Cerebellar cortex (tissue), 1 donor: ENCODE measurements around the gene DSCAM.

Experiments
- DNase-seq: peaks from one replicate; pipeline ENCODE4 v3.0.0-alpha.2; 2015; ENCODE audit warnings: low spot score

Gene DSCAM

DNA sequence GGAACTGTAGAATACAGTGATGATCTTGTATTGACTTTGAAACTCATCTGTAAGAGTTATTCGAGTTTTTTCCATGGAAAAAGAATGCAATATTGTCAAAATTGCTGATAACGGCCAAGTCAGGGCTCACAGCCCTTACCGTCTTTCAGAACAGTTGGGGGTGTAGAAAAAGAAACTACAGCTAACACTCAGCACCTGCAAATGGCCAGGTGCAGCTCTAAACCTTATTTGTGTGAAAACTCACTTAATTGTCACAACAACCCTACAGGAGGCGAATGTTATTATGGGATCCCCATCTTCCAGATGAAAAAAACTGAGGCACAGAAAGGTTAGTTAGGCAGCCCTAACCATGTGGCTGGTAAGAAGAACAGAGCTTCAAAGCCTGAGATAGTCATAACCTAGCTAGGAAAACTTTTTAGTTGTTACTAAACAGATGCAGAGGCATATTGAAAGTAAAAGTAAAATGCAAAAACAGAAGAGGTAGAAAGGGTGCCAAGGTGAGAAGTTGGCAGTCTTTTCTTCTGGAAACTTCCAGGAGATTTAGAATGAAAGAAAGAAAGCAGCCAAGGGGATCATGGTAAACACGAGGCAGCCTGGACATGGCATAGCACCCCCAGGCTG lies 76.4 kb downstream of the DSCAM start:
- no peak for DNase-seq

DNA sequence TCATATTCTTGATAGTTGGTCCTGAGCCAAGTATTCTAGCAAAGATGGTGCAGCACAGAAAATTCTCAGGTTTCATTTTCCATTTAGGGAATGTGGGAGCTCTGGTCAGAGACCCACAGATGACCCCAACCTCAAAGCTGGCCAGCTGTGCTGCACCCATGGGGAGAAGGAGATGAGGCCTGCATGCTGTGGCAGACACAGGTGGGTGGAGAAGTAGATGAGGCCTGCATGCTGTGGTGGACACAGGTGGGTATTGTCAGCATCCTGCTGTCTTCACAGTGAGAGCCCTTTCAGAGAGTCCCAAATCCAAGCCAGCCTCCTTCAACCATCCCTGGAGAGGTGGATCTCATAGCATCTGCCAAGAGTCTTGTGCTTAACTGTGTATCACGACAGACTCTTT lies 77.7 kb downstream of the DSCAM start:
- no peak for DNase-seq

DNA sequence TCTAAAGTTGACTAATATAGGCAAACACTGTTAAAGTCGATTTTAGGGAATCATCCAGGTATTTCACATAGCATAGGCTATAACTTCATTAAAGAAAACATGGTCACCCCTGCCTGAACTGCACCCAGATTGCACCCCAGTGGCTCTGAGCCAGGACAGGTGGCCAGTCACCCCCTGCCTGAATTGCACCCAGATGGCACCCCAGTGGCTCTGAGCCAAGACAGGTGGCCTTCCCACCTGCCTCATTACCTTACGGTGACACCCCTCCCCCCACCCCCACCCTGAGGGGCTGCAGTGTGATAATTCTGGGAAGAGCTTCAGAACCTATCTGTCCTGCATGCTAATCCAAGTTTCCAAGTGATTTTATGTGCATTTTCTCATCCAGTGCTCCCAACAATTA lies 78.9 kb downstream of the DSCAM start:
- no peak for DNase-seq

DNA sequence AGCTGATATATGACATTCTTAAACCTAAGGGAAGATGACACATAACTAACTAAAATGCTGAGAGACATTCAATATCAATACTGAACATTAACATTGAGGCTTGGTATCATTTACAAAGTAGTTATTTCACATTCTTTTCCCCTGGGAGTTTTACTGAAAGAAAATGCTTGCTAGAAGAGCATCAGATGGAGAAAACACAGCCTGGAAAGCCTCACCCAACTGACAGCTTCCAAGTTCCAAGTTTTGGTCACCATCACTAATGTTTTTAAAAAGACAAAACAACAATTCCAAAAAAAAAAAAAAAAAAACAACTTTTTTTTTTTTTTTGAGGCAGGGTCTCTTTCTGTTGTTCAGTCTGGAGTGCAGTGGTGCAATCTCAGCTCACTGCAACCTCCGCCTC lies 80.6 kb downstream of the DSCAM start:
- DNase-seq: no peak

DNA sequence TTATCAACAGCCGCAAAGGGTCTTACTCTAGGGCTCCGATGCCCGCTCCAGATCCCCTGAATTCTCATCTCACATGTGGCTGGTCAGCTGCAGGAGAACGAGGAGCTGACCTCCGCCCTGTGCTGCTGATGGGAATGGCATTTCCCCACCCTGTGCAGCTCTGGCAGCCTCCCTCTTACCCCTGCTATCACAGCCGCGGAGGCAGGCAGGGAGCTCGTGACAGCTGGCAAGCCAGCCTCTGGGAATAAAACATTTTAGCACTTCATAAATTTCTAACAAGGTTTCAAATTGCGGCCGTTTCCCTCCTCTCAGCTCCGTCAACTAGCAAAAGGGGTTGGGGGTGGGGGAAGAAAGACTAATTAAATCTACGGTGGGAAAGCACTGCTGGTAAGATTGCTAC lies 81.1 kb downstream of the DSCAM start:
- no peak for DNase-seq

DNA sequence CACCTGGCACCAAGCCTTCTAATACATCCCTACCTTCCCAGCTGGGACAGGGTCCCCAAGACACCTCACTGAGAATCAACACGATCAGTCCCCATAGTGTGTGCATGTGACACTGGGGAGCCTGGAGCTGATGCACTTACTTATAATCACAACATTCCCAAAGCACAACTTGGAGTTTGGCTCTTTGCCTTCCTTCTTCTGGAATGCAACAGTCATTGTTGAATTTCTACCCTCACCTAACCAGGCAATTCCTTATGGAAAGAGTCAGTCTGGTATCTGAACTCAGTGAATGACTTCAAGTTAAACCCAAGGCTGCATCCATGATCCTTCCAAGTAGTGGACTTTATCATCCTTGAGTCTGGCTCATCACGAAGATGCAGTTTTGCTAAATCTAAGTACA lies 86.1 kb downstream of the DSCAM start:
- DNase-seq: no peak

DNA sequence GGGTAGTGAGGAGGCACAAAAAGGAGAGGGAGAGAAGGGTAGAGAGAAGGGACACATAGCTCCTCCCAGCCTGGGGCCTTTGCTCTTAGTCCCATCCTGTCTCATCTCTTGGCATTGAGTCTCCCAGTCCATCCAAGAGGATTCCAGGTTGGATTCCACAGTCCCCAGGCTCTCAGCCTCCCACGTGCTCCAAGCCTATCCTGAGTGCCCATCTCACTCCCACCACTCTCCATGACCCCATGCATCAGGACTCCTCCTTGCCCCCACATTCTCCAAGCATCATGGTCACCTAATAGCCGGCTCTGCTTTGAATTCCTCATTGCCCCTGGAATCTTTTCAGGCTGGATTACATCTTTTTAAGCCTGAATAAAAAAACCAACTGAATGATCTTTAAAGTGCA lies 87.9 kb downstream of the DSCAM start:
- no peak for DNase-seq

DNA sequence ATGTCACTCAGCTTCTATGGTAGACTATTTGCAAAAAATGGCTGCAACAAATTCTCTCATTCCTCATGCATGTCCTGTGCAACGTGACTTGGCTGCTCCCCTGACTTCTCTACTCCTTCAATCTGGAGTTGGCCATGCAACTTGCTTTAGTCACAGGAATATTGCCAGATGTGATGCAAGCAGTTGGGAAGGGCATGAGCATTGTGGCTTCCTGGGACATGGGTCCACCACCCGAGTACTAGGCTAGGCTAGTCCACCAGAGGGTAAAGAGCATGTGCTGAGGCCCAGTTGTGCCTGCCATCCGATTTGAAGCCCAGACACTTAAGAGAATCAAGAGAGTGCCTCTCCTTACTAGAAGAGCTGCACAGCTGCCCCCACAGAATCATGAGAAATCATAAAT lies 89.6 kb downstream of the DSCAM start:
- no peak for DNase-seq

DNA sequence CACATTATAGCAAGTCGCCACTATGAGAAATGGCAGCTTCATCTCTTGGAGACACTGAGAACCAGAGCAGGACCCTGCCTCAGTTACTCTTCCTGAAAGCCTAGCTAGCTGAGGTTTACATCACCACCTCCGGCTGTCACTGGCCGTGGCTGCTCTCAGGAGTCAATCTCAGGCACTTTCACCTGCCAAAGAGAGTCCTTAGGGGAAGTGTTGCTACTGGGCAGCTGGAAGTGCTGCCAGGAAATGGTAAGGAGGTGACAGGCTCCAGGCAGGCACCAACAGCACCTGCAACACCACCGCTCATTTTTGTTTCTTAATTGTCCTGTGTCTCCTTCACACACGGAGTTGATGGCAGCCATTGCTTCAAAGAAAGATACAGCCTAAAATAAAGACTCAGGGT lies 92.5 kb downstream of the DSCAM start:
- no peak for DNase-seq

DNA sequence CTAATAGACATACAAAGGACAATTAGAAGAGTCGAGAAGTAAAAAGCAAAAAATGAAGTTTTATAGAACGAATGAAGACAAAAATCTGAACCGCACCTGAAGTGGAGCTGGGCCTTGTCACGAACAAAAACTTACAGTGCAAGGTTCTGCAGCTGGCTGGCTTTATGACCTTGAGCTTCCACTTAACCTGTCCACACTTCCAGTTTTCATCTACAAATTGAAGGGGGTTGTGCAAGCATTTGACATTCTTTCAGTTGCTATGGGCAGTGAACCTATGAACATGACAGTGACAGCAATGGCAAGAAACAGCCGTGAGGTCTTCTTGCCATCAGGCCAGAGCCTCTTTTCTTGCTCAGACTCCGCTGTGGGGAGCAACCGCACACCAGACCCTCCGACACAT lies 93.2 kb downstream of the DSCAM start:
- no peak for DNase-seq

DNA sequence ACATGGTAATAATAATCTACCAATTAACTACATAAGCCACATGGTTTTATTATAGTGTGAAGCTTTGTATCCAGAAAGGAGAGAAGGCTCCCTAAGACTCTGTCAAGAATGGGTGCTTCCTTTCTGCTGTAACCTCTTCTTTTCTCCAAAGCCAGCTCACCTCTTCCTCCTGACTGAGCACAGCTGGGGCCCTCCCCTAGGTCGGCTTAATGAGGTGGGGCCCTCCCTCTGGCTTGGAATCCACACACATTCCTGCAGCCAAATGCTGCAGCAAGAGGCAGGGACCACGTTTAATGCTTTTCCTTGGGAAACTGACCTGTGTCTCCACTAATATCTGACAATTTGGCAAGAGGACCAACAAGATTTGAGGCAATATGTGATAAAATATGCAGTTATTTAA lies 94.8 kb downstream of the DSCAM start:
- DNase-seq: no peak

DNA sequence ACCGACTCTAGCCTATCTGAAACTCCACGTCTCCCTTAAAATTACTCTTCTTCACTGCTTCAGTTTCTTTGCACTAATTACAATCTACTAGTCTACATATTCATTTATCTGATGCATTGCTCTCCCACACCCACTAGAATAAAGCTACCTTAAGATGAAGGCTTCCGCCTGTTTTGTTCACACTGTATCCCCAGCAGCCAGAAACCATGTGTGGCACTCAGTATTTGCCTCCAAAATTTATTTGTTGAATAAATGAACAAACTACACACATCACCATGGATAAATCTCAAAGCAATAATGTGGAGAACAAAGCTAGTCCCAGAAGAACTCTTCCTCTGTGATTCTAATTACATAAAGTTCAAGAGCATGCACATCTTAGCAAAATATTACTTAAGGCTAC lies 95.7 kb downstream of the DSCAM start:
- DNase-seq: no peak

DNA sequence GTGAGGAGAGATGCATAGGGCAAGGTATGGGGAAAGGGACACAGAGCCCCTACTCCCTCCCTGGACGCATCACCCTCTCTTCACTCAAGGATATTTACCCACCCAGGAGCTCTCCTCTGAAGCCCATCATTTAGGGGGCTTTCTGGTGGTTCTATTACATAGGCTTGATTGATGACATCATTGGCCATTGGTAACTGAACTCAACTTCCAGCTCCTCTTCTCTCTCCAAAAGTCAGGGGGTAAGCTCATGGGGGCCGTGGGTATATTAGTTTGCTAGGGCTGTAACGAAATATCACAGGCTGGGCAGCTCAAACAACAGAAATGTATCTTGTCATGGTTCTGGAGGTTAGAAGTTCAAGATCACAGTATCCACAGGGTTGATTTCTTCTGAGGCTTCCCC lies 110.8 kb downstream of the DSCAM start:
- DNase-seq: no peak

DNA sequence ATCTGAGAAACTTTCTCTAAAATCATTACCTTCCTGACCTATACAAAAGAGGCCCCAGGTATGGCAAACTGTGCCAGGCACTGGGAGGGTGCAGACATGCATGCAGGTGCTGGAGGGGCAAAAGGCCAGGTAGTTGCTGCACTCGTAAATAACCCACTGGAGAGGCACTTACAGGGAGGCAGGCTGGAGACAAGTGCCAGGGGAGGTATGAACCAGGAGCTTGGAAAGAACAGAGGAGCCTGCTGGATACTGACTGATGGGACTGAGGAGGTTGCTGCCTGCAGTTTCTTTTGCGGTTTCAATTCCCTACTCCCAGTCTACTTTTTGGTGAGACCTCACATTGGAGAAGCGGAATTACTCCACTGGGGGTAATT lies 113.9 kb downstream of the DSCAM start:
- DNase-seq: no peak

DNA sequence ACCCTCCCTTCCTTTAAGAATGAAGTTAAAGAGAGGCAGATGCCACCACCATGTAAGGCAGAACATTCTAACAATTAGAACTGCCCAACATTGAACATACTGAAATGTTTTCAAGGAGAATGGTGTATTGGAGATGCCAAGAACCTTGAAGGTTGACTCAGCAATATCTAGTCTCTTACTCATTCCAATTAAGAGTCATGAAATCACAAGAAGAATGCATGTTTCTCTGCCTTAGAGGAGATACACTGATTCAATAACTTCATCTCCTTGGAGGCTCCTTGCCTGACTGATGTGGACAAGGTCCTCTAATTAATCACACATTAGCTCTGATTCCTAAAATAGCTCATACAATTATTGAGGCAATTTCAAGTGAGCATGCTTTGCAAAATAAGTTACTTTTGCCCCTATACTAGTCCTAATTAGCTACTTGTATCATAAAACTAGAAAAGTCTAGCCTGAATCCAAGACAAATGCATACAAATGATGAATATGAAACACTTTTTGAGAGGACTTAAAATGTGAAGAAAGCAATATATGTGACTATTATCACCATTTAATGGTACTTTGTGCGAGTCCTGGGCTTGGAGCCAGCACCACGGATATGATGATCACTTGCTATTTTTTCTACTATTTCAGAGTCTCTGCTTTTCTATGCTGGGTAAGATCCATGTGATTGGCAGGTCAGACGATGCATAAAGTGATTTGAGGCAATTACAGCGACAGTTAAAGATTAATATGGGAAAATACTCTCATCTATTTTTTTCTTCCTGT lies 114.5 kb downstream of the DSCAM start:
- no peak for DNase-seq

DNA sequence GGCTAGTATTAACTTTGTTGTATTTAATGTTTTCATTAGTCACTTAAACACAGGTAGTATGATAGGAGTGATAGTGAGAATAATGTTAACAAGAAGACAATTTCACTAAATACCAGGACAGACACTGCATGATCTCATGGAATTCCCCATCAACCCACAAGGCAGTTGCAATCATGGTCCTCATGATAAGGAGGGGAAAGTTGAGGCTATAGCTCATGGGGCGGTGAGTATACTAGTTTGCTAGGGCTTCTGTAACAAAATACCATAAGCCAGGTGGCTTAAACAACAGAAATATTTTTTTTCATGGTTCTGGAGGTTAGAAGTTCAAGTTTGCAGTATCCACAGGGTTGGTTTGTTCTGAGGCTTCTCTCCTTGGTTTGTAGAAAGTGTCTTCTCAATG lies 115.8 kb downstream of the DSCAM start:
- DNase-seq: no peak

DNA sequence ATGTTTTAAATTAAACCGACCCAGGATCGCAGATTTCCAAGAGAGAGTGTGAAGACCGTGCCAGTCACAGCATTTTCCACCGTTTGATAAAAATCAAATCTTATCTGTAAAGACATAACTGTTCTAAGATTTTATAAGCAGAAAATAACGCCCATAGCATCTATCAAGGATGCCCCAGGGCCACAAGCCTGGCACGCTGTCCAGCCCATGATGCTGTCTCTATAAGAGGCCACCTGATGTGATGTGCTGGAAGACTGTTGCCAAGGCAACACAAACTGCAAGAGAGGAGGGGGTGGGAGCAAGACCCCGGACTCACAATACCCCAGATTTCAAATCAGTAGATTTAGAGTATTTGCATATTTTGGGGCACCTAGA lies 116.5 kb downstream of the DSCAM start:
- DNase-seq: no peak

DNA sequence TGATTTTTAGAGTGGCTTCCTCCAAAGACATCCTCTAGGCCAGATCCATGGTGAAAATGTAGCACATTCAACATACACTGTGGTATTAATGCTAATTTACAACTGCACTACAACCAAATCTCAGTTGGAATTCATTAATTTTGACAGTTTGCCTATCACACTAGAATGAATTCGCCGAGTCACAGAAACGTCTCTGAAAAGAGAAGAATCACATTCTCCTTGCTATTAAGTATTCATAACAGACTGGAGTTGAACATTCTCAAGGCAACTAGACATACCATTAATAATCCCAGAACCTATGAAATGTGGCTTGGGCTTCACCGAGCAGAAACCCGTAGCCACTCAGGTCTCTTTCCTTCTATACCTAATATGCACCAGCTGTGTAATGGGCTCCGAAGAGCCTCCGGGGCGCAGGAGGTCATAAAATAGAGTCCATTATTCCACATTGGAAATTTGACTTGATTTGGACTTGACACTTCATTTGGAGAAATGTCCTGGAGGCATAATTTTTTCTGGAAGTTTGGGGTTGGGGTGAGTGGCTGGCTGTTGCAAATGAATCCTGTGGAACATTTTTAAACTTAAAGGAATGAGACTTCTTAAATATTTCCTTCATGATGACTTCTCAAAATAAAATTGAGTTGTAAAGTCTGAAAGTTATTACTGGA lies 117.1 kb downstream of the DSCAM start:
- no peak for DNase-seq

DNA sequence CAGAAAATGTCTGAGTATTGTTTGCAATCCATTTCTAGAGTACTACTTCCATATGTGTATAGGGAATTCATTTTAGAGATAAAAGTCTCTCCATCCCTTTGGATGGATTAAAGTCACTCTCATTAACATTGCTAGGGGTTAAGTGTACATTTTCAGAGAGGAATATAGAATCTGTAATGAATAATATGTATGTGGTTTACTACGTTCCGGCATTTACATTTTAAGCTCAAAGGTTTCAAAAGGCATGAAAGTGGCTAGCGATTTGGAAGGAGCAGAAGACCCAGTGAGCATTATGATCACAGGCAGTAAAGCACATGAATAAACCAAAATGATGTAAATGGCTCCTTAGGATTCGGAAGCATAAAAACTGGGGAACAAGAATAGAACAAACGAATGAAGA lies 123.0 kb downstream of the DSCAM start:
- DNase-seq: no peak

DNA sequence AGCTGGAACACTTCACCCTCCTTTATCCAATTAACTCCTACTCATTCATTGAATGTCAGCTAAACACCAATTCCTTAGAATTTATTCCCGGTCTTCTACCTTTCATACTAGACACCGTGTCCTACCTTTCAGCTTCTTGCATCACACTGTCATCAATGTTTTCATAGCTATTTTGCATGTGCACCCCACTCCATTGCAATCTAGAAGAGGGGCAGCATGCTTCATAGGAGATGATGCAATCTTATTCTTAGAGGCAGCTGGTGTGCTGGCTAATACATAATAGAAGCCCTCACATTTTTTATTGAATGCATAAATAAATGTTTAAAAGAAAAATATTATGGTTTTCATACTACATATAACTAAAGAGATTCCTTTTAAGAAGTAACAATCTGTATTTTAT lies 123.6 kb downstream of the DSCAM start:
- no peak for DNase-seq

DNA sequence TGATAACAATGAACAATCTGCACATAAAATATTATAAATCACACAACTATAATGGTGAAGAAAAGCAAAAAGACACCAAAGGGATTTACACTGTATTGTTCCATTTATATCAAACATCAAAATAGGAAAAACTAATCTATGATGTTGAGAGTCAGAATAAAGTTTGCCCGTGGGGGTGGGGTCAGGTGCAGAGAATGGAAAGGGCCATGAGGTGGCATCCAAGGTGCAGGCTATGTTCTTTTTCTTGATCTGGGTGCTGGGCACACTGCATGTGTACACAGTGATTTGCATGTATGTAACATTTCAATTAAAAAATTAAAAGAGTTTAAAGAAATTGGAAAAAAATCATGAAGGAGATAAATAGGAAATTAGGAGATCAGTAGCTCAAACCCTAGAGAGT lies 127.3 kb downstream of the DSCAM start:
- DNase-seq: no peak

DNA sequence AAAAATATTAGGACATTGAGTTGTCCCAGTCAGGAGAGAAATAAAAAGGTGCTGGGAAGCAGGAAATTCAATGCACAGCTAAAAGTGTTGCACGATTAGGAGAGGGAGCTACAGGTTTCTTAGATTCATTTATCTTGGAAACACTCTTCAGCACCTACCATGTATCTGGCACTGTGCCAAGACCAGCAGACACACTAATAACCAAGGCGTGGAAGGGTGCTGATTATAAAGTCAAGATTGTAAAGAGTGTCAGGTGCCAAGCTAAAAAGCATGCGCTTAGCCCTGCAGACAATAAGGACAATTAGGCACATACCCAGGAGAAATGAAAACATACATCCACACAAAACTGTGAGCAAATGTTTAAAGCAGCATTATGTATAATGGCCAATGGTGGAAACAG lies 129.9 kb downstream of the DSCAM start:
- no peak for DNase-seq

DNA sequence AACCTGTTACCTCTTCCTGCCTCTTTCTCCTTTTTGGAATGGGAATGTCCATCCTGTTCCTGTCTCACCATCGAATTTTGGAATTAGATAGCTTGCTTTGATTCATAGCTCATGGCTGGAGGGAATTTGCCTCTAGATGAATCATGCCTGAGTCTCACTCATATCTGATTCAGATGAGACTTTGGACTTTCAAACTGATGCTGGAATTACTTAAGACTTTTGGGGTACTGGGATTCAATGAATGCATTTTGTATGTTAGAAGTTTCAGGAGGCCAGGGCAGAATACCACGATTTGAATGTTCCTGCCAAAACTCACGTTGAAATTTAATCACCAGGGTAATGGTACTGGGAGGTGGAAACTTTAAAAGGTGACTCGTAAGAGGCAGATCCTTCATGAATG lies 132.4 kb downstream of the DSCAM start:
- no peak for DNase-seq
